Karpas-422 (cell line): ENCODE results near the gene TMEM229B. TPM values are rescaled to one million over a fixed set of nuclear protein-coding genes. Genes with fewer than 3 reads are reported as not detected.

Experiments used
- DNase-seq: peaks from one replicate; pipeline ENCODE4 v3.0.0-alpha.2; 2015
- H2AFZ ChIP-seq: fragments of 200-600 bp; sonication (generic); 2 replicates; pipeline ENCODE4 v1.6.1; 2014; ENCODE audit warnings: antibody characterized with exemption, low read length, mixed read lengths
- H3K27ac ChIP-seq: fragments of 200-600 bp; sonication (generic); 2 replicates; pipeline ENCODE4 v1.5.1; 2014; ENCODE audit warnings: mild to moderate bottlenecking, low read length, moderate library complexity
- H3K27me3 ChIP-seq: fragments of 200-600 bp; sonication (generic); 2 replicates; pipeline ENCODE4 v1.6.1; 2014; ENCODE audit warnings: low read length, mixed read lengths
- H3K36me3 ChIP-seq: fragments of 200-600 bp; sonication (generic); 2 replicates; pipeline ENCODE4 v1.6.1; 2014; ENCODE audit warnings: low read length, mixed read lengths; ENCODE audit not compliant: insufficient read depth
- H3K4me1 ChIP-seq: fragments of 200-600 bp; sonication (generic); 2 replicates; pipeline ENCODE4 v1.6.1; 2014; ENCODE audit warnings: mild to moderate bottlenecking, low read length, mixed read lengths
- H3K4me2 ChIP-seq: fragments of 200-600 bp; sonication (generic); 2 replicates; pipeline ENCODE4 v1.6.1; 2014; ENCODE audit warnings: low read length, low read depth, mild to moderate bottlenecking; ENCODE audit not compliant: poor library complexity, severe bottlenecking
- H3K4me3 ChIP-seq: fragments of 200-600 bp; sonication (generic); 2 replicates; pipeline ENCODE4 v1.5.1; 2014; ENCODE audit warnings: mild to moderate bottlenecking, antibody characterized with exemption, low read length, mixed read lengths
- H3K79me2 ChIP-seq: fragments of 200-600 bp; sonication (generic); 2 replicates; pipeline ENCODE4 v1.6.1; 2014; ENCODE audit warnings: mild to moderate bottlenecking, low read length, mixed read lengths
- H3K9ac ChIP-seq: fragments of 200-600 bp; sonication (generic); 2 replicates; pipeline ENCODE4 v1.6.0; 2014; ENCODE audit warnings: low read length
- H3K9me2 ChIP-seq: fragments of 200-600 bp; sonication (generic), shearing (Covaris generic); replicated peaks from 2 replicates; pipeline ENCODE4 v1.6.0; 2014; ENCODE audit warnings: mild to moderate bottlenecking, low read length, moderate library complexity; ENCODE audit not compliant: insufficient read depth
- H3K9me3 ChIP-seq: fragments of 300-700, 200-600 bp; sonication (generic); 2 replicates; pipeline ENCODE4 v1.6.1; 2014; ENCODE audit warnings: low read length, mixed read lengths
- H4K20me1 ChIP-seq: fragments of 200-600 bp; sonication (generic); 2 replicates; pipeline ENCODE4 v1.6.1; 2014; ENCODE audit warnings: mild to moderate bottlenecking, antibody characterized with exemption, low read length, low read depth; ENCODE audit not compliant: insufficient read depth
- total RNA-seq: library from RNA; depleted of rRNA; stranded (reverse); fragments of >200 nt; shearing (Covaris generic); gene quantifications from 2 replicates; pipeline ENCODE4 v1.2.3, GENCODE V29; 2014; ENCODE audit warnings: low replicate concordance

The TMEM229B gene
- total RNA-seq, 1 experiment from 2014 or later: 60.2 TPM

GRCh38 chr14:67520482-67520881, 32.0 kb upstream of the TMEM229B start:
- H4K20me1 ChIP-seq: no peaks in the 10 kb centered on the region
- H3K27me3 ChIP-seq: no peaks in the 10 kb centered on the region
- H3K4me2 ChIP-seq: no peak overlapping the region
- no peak overlapping the region for H2AFZ ChIP-seq
- H3K9me2 ChIP-seq: no peaks in the 10 kb centered on the region
- H3K4me3 ChIP-seq: no peak overlapping the region
- no peak overlapping the region for H3K9ac ChIP-seq
- H3K9me3 ChIP-seq: no peaks in the 10 kb centered on the region
- H3K27ac ChIP-seq: no peak overlapping the region
- no peak for DNase-seq
- no peaks in the 10 kb centered on the region for H3K79me2 ChIP-seq
- H3K4me1 ChIP-seq: peaks cover 31% of the 10 kb centered on the region
- H3K36me3 ChIP-seq: no peaks in the 10 kb centered on the region

- Histone ChIP-seq H3K27ac (no peak overlapping the region), H3K9ac (no peak overlapping the region), H3K4me1 (peaks cover 30% of the 10 kb centered on the region), H3K27me3 (no peaks in the 10 kb centered on the region), H3K79me2 (no peaks in the 10 kb centered on the region), H3K36me3 (no peaks in the 10 kb centered on the region), H3K9me2 (no peaks in the 10 kb centered on the region), H3K9me3 (no peaks in the 10 kb centered on the region), H4K20me1 (no peaks in the 10 kb centered on the region), H3K4me3 (no peak overlapping the region), H3K4me2 (no peak overlapping the region), H2AFZ (no peak overlapping the region)
- no peak for DNase-seq
Measured at GRCh38 chr14:67519406-67519805, 30.9 kb upstream of the TMEM229B start.

DNA sequence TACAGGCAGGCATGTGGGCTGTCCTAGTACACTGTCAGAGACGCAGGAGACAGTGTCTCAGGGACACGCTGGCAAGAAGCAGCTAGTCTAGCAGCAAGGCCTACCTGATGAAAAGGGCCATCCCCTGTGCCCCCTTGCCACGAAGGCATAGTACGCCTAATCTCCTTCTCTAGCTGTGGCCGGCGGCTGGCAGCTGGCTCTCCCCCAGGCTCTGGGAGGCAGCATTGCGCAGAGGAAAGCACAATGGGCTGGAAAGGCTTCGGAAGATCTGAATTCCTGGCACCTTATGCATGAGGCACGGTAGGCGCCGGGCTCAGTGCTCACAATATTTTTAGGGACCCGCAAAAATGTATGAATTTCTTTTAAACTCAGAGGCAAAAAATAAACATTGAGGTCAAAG, 28.6 kb upstream of the TMEM229B start:
- Histone ChIP-seq H2AFZ (0 out of 2 replicates have a peak overlapping the region, but pooled peaks have one; percentile 19), H3K4me1 (peaks cover 51% of the 10 kb centered on the region), H3K36me3 (no peaks in the 10 kb centered on the region), H3K27me3 (no peaks in the 10 kb centered on the region), H3K9me2 (no peaks in the 10 kb centered on the region), H3K79me2 (peaks cover 20% of the 10 kb centered on the region), H3K9ac (no peak overlapping the region), H3K27ac (no peak overlapping the region), H3K9me3 (no peaks in the 10 kb centered on the region), H3K4me3 (no peak overlapping the region), H3K4me2 (no peak overlapping the region), H4K20me1 (no peaks in the 10 kb centered on the region)
- DNase-seq: no peak

- no peak overlapping the region for H3K9ac ChIP-seq
- DNase-seq: peak; percentile 67
- peak overlapping the region; percentile 78 for H3K4me2 ChIP-seq
- H3K4me1 ChIP-seq: peaks cover 55% of the 10 kb centered on the region
- H3K27ac ChIP-seq: no peak overlapping the region
- H4K20me1 ChIP-seq: no peaks in the 10 kb centered on the region
- no peaks in the 10 kb centered on the region for H3K9me2 ChIP-seq
- H2AFZ ChIP-seq: 0 out of 2 replicates have a peak overlapping the region, but pooled peaks have one; percentile 19
- H3K36me3 ChIP-seq: no peaks in the 10 kb centered on the region
- no peaks in the 10 kb centered on the region for H3K27me3 ChIP-seq
- peaks cover 24% of the 10 kb centered on the region for H3K79me2 ChIP-seq
- H3K9me3 ChIP-seq: no peaks in the 10 kb centered on the region
- H3K4me3 ChIP-seq: no peak overlapping the region
Measured at GRCh38 chr14:67516676-67517075, 28.2 kb upstream of the TMEM229B start.

- no peaks in the 10 kb centered on the region for H3K9me3 ChIP-seq
- peak overlapping the region; percentile 19 for H2AFZ ChIP-seq
- H3K27me3 ChIP-seq: no peaks in the 10 kb centered on the region
- DNase-seq: peak; percentile 84
- peaks cover 35% of the 10 kb centered on the region for H3K79me2 ChIP-seq
- H3K4me3 ChIP-seq: peak overlapping the region; percentile 79
- no peaks in the 10 kb centered on the region for H3K9me2 ChIP-seq
- H3K27ac ChIP-seq: peak overlapping the region; percentile 91
- H3K9ac ChIP-seq: peak overlapping the region; percentile 87
- H4K20me1 ChIP-seq: no peaks in the 10 kb centered on the region
- peak overlapping the region; percentile 78 for H3K4me2 ChIP-seq
- no peaks in the 10 kb centered on the region for H3K36me3 ChIP-seq
- H3K4me1 ChIP-seq: peaks cover 66% of the 10 kb centered on the region
Measured at GRCh38 chr14:67515386-67516079, 27.0 kb upstream of the TMEM229B start.

GRCh38 chr14:67514650-67515385, 26.3 kb upstream of the TMEM229B start:
- DNase-seq: peak; percentile 89
- H3K36me3 ChIP-seq: no peaks in the 10 kb centered on the region
- peaks cover 69% of the 10 kb centered on the region for H3K4me1 ChIP-seq
- H4K20me1 ChIP-seq: no peaks in the 10 kb centered on the region
- no peaks in the 10 kb centered on the region for H3K9me2 ChIP-seq
- peak overlapping the region; percentile 29; the same call in 1 of the 2 replicates for H2AFZ ChIP-seq
- peak overlapping the region; percentile 78 for H3K4me2 ChIP-seq
- peak overlapping the region; percentile 87 for H3K9ac ChIP-seq
- no peaks in the 10 kb centered on the region for H3K9me3 ChIP-seq
- peak overlapping the region; percentile 79 for H3K4me3 ChIP-seq
- H3K27ac ChIP-seq: peak overlapping the region; percentile 91
- no peaks in the 10 kb centered on the region for H3K27me3 ChIP-seq
- H3K79me2 ChIP-seq: peaks cover 41% of the 10 kb centered on the region

GRCh38 chr14:67514203-67514607, 25.7 kb upstream of the TMEM229B start:
- no peaks in the 10 kb centered on the region for H3K36me3 ChIP-seq
- peak overlapping the region; percentile 78 for H3K4me2 ChIP-seq
- H3K27ac ChIP-seq: peak overlapping the region; percentile 91
- peak overlapping the region; percentile 79 for H3K4me3 ChIP-seq
- H3K27me3 ChIP-seq: no peaks in the 10 kb centered on the region
- no peaks in the 10 kb centered on the region for H4K20me1 ChIP-seq
- H2AFZ ChIP-seq: no peak overlapping the region; the same call in 1 of the 2 replicates
- peak; percentile 53 for DNase-seq
- H3K4me1 ChIP-seq: peaks cover 69% of the 10 kb centered on the region
- H3K9me3 ChIP-seq: no peaks in the 10 kb centered on the region
- H3K9me2 ChIP-seq: no peaks in the 10 kb centered on the region
- H3K79me2 ChIP-seq: peaks cover 45% of the 10 kb centered on the region
- peak overlapping the region; percentile 87 for H3K9ac ChIP-seq

DNA sequence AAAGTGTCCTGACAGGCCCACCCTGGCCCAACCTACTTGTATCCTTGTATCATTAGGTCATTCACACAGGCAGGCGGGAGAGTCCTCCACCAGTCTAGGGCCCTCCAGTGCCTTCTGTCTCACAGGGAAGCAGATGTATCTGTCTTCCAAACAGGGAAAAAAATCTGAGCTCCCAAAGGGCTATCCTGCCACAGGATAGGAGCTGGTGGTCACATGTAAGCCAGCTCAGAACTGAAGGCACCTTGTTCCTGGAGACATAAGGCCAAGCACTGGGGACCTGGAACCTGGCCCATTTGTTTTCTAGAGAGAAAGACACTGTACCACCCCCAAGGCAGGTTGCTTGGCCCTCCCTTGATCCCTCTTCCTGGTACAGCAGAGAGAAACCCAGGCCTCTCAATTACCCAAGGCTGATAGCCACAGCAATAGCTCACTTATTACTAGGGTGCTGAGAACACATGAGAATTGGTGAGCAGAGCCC, 25.1 kb upstream of the TMEM229B start:
- Histone ChIP-seq H4K20me1 (no peaks in the 10 kb centered on the region), H3K4me2 (peak overlapping the region; percentile 78), H3K4me3 (peak overlapping the region; percentile 79), H3K9ac (peak overlapping the region; percentile 87), H3K4me1 (peaks cover 69% of the 10 kb centered on the region), H3K9me3 (no peaks in the 10 kb centered on the region), H3K27ac (peak overlapping the region; percentile 91), H3K36me3 (no peaks in the 10 kb centered on the region), H2AFZ (no peak overlapping the region), H3K9me2 (no peaks in the 10 kb centered on the region), H3K79me2 (peaks cover 50% of the 10 kb centered on the region), H3K27me3 (no peaks in the 10 kb centered on the region)
- DNase-seq: peak; percentile 82
